Ramos (cell line): ENCODE measurements around the gene PHOSPHO2.
"Not testable (repeated sequence)": the region's sequence is repeated elsewhere in the genome, so short reads cannot be mapped to it uniquely, and the experiment has no call there.

Source experiments
- in situ Hi-C: fragments of 300-500 bp; cut with MboI; formaldehyde crosslinking; loops from one replicate; pipeline ENCODE4 v1.14.3; 2022; ENCODE audit warnings: low sequenced_read_pairs; ENCODE audit not compliant: unreplicated experiment

PHOSPHO2 gene

DNA sequence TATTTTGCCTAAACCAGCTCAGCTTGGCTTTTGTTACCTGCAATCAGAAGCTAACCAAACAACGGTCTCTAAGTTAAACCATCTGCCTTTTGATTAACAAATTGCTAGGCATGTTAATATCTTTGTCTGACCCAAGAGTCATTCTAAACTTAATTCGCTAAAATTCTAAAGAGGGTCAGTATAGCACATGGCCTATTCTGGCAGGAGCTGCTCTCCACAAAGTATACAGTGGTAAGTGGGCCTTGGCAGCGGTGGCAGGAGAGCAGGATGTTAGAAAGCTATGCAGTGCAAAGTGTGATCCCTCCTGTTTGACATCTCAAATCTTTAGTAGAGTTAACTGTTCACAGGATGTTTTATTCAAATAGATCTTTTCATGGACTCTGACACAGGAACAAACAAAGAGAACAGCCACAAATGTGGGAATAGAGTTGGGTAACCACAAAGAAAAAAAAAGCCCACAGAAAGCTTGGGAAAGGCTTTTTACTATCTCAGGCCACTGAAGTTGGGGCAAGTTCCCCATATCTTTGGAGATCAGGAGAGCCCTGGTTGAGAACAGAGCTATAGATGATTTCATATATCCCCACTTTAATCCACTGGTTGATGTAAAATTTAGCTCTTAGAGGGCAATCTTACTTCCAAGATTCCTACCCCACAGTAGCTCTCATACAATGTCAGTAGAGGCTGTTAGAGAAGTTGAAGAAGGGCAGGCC, 10.7 kb upstream of the PHOSPHO2 start:
- in situ Hi-C loops = no loop called here

DNA sequence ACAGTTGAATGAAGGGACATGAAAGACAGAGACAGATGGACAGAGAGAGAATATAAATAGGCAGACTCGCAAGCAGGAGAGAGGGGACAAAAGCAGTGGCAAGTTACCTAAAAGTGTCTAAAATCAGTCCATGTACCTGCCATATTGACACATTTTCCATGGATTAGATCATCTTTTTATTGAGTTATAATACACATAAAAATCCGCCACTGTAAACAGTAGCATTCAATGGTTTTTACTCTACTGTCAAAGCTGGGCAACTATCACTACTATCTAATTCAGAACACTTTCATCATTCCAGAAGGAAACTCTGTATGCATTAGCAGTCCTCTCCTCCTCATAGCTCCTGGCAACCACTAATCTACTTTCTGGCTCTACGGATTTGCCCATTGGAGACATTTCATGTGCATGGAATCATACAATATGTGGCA, 10.1 kb upstream of the PHOSPHO2 start:
- in situ Hi-C loops = no loop called here

DNA sequence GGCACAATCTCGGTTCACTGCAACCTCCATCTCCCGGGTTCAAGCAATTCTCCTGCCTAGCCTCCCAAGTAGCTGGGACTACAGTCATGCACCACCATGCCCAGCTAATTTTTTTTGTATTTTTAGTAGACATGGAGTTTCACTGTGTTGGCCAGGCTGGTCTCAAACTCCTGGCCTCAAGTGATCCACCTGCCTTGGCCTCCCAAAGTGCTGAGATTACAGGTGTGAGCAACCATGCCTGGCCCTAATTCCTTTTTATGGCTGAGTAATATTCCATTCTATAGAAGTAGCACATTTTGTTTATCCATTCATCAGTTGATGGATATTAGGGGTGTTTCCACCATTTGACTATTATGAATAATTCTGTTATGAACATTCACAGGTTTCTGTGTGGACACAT, 9.6 kb upstream of the PHOSPHO2 start:
- in situ Hi-C loops = not testable (repeated sequence)

DNA sequence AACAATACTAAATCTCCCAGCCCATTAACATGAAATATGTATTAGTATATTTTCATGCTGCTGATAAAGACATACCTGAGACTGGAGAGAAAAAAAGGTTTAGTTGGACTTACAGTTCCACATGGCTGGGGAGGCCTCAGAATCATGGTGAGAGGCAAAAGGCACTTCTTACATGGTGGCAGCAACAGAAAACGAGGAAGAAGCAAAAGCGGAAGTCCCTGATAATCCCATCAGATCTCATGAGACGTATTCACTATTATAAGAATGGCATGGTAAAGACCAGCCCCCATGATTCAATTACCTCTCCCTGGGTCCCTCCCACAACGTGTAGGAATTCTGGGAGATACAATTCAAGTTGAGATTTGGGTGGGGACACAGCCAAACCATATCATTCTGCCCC, 7.4 kb upstream of the PHOSPHO2 start:
- in situ Hi-C loops = not testable (repeated sequence)

DNA sequence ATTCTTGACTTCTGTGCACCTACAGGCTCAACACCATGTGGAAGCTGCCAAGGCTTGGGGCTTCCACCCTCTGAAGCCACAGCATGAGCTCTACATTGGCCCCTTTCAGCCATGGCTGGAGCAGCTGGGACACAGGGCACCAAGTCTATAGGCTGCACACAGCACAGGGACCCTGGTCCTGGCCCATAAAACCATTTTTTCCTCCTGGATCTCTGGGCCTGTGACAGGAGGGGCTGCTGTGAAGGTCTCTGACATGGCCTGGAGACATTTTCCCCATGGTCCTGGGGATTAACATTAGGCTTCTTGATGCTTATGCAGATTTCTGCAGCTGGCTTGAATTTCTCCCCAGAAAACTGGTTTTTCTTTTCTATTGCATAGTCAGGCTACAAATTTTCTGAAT, 6.3 kb upstream of the PHOSPHO2 start:
- in situ Hi-C loops = not testable (repeated sequence)

DNA sequence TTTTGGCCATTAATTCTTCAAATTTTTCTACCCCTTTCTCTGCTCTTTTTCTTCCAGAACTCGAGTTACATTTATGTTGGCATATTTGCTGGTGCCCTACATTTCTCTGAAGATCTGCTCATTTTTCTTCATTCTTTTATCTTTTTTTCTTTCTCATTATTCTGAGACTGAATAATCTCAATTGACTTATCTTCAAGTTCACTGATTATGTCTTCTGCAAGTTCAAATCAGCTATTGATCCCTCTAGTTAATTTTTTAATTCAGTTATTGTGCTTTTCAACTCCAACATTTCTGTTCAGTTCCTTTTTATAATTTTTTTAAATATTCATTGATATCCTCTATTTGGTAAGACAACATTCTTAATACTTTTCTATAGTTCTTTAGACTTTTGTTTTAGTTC, 3.3 kb upstream of the PHOSPHO2 start:
- in situ Hi-C loops = no loop called here

DNA sequence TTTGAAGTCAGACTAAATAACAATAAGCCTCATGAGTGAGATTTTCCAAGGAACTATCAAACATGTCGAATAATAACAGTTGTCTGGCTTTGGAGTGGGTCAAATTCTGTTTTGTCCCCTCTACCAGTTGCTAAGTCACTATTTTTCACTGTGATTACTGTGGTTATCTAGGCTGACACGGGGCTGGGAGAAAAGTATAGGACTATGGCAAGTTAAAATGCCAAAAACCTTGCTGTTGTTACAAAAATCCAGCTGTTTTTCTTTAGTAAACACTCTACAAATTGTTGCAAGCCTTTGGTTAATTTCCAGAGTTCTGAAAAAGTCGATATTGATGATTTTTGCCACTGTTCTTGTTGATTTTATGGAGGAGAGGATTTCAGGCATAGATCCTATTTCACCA, 1.6 kb upstream of the PHOSPHO2 start:
- in situ Hi-C loops = no loop called here

DNA sequence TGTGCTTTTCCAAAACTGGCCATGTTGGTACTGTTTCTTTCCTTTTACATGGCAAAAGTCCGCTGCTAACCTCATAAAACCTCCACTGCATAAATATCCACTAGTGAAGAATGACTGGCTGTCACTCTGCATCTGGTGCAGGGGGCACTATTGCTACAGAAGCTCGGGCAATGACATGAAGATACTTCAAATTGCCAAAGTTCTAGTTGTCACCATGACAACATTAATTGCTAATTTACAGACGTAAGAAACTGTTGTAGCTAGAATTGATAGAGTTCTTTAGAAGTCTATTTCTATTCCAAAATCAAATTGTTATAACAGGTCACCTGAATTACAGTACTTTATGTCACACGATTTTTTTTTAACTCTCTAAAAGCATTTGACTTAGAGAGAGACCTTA, 909 bp upstream of the PHOSPHO2 start:
- in situ Hi-C loops = no loop called here

DNA sequence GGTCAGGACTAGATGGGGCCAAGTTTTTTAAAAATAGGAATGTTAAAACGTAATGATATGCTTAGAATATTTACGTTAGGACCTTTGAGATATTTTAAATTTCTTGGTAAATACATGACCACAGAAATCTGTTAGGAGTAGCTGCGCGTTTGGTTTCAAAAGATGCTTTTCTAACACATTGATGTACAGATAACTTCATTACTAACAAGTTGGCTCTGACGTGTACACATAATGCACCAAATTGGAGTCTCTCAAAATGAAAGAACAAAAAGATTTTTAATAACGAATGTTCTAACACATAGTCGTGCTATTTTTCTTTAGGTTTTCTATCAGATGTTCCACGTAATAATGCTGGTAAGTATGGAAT, 608 bp downstream of the PHOSPHO2 start:
- in situ Hi-C loops = no loop called here

DNA sequence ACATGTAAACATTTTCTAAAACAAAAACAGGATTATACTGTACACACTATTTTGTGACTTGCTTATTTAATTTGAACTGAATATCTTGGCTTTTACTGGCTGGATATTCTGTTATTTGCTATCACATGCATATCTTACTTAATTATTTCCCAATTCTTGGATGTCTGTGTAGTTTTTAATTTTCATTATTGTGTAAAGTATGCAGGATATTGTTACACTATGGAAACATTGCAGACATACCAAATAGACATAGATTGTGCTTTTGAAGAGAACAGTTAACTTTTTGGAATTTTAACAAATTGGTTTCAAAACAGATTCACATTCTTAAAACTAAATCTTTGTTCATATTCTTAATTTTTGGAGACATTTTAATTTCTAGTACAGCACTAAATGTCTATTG, 2.1 kb downstream of the PHOSPHO2 start:
- in situ Hi-C loops = no loop called here

DNA sequence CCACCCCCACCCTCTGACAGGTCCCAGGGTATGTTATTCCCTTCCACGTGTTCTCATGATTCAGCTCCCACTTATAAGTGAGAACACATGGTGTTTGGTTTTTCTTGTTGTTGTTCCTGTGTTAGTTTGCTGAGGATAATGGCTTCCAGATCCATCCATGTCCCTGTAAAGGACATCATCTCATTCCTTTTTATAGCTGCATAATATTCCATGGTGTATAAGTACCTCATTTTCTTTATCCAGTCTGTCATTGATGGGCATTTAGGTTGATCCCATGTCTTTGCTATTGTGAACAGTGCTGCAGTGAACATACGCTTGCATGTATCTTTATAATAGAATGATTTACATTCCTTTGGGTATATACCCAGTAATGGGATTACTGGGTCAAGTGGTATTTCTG, 4.9 kb downstream of the PHOSPHO2 start:
- in situ Hi-C loops = not testable (repeated sequence)

DNA sequence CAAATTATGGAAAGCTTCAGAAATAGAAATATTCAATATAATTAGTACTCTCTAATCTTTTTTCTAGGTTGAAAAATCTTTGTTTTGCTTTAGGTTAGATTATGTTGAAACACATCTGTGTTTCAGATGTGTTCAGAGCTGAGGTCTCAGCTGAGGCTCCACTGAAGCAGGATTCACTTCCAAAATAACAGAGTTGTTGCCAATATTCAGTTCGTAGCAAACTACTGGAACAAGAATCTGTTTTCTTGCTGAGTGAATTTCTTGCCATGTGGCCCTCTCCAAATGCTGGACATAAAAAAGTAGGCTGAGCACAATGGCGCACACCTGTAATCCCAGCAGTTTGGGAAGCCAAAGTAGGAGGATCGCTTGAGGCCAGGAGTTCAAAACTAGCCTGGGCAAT, 8.7 kb downstream of the PHOSPHO2 start:
- in situ Hi-C loops = no loop called here

DNA sequence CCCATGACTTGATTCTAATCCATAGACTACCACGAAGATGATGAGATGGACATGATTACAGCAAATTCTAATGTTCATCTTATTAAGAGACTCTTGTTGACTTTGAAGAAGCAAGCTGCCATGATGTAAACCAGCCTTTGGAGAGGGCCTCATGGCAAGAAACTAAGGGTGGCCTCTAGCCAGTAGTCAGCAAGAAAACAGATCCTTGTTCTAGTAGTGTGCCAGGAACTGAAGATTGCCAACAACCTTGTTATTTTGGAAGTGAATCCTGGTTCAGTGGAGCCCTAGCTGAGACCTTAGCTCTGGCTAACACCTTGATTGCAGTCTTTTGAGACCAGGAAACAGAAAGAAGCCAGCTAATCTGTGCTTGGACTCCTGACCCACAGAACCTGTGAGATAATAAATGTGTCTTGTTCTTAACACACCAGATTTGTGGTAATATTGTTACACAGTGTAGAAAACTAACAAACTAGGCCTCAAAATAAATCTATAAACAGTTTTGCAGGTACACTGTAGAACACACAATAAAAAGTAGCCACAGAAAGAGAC, 10.0 kb downstream of the PHOSPHO2 start:
- in situ Hi-C loops = no loop called here

DNA sequence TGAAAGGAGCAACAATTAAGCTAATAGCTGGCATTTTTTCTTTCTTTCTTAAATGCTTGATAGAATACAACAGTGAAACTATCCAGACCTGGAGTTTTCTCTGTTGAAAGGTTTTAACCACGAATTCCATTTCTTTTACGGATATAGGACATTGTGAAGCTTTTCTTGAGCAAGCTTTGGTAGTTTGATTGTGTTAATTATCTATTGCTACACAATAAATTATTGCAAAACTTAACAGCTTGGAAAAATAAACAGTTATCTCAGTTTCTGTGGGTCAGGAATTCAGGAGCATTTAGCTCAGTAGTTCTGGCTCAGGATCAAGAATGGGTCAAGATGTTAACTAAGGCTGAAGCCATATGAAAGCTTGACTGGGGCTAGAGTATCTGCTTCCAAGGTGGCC, 11.7 kb downstream of the PHOSPHO2 start:
- in situ Hi-C loops = no loop called here

DNA sequence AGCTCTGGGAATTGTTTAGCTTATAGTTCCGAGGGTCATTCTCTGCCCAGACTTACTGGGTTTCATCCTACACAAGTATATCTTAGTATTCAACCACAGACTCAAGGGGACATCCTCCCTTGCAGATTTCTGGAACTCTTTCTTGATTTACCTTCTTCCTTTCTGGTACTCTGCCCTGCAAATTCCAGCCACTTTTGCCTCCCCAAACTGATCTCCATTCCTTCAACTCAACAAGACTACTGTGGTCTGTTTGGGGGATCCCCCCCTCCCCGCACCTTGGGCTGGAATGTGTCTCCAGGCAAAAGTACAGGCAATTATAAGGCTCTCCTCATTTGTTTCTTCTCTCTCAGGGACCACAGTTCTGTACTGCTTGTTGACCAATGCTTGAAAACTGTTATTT, 13.4 kb downstream of the PHOSPHO2 start:
- in situ Hi-C loops = no loop called here

DNA sequence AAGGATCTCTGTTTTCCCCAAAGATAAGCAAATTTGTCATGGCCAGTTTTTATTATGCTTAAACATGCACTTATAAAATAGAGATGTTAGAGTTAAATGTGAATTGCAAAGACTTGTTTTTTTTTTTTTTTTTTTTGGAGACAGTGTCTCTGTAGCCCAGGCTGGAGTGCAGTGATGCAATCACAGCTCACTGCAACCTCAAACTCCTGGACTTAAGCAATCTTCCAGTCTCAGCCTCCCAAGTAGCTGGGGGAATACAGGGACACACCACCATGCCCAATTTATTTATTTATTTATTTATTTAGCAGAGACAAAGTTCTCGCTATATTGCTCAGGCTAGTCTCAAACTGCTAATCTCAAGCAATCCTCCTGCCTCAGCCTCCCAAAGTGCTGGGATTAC, 15.1 kb downstream of the PHOSPHO2 start:
- in situ Hi-C loops = no loop called here

DNA sequence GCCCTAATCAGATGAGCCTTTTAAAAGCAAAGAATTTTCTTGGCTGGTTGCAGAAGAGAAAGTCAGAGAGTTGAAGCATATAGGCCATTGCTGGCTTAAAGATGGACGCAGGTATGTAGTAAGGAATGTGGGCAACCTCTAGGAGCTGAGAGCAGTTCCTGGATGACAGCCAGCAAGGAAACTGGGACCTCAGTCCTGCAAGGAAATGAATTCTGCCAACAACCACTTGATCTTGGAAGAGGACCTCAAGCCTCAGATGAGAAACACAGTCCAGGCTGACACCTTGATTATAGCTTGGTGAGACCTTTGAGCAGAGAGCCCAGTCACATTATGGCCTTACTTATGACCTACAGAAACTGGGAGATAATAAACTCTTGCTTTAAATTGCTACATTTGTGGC, 15.7 kb downstream of the PHOSPHO2 start:
- in situ Hi-C loops = no loop called here

DNA sequence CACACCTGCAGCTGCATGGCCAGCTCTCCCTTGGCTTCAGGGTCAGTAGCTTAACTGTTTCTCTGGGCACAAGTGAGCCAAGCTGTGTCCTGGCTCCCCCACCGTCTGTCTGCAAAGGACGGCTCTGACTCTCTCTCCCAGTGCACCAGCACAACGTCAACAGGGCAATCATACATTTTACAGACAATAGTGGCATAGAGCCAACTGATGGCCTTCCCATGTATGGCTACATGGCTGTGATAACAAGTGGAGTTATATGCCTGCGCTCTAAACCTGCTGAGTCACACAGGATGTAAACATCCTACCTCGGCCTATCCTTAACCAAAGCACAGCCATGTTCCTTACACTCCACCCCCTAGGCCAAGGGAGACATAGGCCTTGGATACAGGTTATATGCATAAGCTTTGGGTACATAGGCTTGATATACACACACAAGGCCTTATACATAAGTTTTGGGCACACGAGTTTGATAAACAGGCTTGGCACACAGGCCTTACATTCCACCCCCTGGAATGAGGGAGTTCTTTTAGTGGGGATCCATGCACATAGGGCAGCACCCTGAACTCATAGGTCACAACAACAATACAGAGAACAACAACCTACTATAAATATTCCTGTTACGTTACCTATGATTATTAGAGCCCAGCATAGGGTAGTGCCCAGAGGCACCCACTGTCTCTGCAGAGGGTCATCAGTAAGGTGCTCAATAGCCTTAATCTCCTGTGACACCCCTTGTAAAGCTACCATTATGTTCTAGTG, 17.7 kb downstream of the PHOSPHO2 start:
- in situ Hi-C loops = no loop called here

DNA sequence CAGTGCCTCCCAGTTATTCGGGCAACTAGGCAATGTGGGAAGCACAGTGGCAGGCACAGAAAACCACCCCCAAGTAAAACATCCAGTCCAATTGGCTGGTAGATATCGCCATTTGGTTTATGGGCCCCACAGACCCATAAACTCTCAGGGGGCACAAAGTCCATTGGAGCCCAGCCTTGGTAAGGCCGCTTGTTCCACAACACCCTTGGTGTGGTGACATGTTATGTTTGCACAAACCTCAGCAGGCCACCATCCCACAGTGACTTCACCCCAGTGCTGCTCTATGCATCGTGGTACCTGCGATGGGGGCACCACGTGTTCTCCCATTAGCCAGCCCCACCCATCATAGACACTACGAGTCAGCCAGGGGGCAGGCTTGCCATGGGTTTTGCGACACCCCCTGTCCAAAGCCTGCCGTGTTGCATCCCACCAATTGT, 18.5 kb downstream of the PHOSPHO2 start:
- in situ Hi-C loops = no loop called here

DNA sequence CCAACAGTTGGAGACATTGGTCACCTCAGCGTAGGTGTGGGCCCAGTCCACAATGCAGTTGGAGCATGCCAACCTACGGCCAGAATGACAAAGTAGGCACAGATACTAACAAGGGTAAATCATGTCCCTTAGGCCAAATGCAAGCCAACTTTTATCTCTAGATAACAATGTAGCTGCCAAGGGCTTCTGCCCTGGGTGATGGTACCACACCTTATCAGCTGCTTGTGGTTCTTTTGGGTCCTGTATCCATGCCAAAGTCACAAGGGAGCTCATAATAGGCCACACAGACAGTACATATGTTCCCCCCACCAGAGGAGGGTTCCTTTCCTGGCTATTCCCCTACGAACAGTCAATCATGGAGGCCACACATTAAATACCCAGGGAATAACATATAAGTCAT, 19.1 kb downstream of the PHOSPHO2 start:
- in situ Hi-C loops = no loop called here

DNA sequence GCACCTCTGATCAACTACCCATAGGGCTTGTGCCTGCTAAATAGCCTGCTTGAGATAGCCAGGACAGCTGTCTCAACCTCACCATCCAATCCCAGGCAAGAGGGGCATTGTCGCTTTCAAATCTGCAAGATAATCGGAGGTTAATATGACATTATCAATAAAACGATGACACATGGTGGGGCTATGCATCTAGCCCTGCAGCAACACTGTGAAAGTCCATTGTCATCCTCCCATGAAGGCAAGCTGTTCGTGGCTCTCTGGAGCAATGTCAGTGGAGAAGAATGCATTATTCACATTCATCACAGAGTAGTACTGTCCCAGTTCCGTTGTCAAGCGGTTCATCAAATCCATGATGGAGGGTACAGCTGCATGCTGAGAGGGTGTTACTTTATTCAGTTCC, 20.4 kb downstream of the PHOSPHO2 start:
- in situ Hi-C loops = no loop called here
